NT2/D1 (cell line): ENCODE measurements around the gene UBC.

Experiments
- SUZ12 ChIP-seq: IDR thresholded peaks from 2 replicates; pipeline ENCODE4 v1.6.1; 2011; ENCODE audit not compliant: insufficient read length, insufficient read depth; ENCODE audit errors: extremely low read depth
- YY1 ChIP-seq: IDR thresholded peaks from 2 replicates; pipeline ENCODE4 v1.6.1; 2011; ENCODE audit not compliant: insufficient read length, insufficient read depth
- ZNF274 ChIP-seq: IDR thresholded peaks from 2 replicates; pipeline ENCODE4 v1.6.1; 2011; ENCODE audit warnings: mild to moderate bottlenecking, low read depth, low read length

DNA sequence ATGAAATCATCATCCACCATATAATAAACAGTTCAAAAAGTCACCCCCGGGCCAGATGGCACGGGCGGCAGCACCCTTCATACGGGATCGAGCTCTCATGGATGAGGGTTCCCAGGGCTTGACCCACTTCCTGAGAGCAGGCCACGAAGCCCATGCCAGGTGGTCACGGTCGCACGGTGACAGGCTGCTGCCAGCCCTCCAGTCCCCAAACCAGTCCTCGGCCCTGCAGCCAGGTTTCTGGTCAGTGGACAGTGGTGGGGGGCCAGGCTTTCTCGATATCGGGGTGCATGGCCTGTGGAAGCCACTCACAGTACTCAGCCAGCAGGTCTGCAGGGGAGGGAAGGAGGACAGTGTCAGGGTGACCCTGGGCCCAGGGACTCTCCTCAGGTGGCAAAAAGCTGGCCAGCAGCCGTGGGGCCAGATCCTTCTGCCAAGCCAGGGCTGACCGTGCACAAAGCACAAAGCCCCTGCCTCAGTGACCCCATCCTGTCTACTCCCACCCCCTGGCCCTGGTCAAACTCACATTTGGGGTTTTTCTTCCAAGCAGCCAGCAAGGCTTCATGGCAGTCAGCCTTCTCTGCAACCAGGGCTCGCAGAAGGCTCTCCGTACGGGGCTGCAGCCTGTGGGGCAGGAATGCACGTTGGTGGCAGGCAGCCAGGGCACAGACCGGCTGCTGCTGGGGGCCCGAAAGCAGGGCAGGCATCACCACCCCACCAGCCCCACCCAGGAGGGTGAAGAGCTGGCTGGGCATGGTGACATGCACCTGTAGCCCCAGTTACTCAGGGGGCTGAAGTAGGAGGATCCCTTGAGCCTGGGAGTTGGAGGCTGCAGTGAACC, 33.3 kb upstream of the UBC start:
- TF ChIP-seq SUZ12 (no peak), YY1 (no peak), ZNF274 (no peak)
